Mesenchymal stem cell (in vitro differentiated cells and primary cell): ENCODE data around the gene SSH2.

Experiments used
- DNase-seq: peaks from one replicate; pipeline ENCODE4 v3.0.0-alpha.2; 2013
- H2AFZ ChIP-seq: one replicate; pipeline ENCODE4 v1.6.1; 2013; ENCODE audit warnings: low read depth, mild to moderate bottlenecking, control low read depth, inconsistent platforms, low read length, moderate library complexity
- H2AK5ac ChIP-seq: 2 replicates; pipeline ENCODE4 v1.6.1; 2013; ENCODE audit warnings: low read length, moderate library complexity, mild to moderate bottlenecking, inconsistent platforms; ENCODE audit not compliant: severe bottlenecking
- H2BK120ac ChIP-seq: one replicate; pipeline ENCODE4 v1.6.1; 2013; ENCODE audit warnings: low read depth, mild to moderate bottlenecking, inconsistent platforms, low read length, moderate library complexity
- H2BK12ac ChIP-seq, 2 experiments: one replicate each; pipeline ENCODE4 v1.6.1; 2013; ENCODE audit warnings: inconsistent platforms in 2 of 2, low read length in 2 of 2, mild to moderate bottlenecking in 2 of 2, moderate library complexity in 2 of 2, control low read depth in 1 of 2
- H2BK15ac ChIP-seq: one replicate; pipeline ENCODE4 v1.6.1; 2013; ENCODE audit warnings: mild to moderate bottlenecking, low read depth, inconsistent platforms; ENCODE audit not compliant: poor library complexity, severe bottlenecking
- H2BK5ac ChIP-seq: 2 replicates; pipeline ENCODE4 v1.6.1; 2013; ENCODE audit warnings: low read depth, mild to moderate bottlenecking, low read length, control low read depth, inconsistent platforms; ENCODE audit not compliant: poor library complexity, severe bottlenecking
- H3K14ac ChIP-seq, 2 experiments: one replicate each; pipeline ENCODE4 v1.6.1; 2013; ENCODE audit warnings: inconsistent platforms in 2 of 2, low read length in 2 of 2, control low read depth in 1 of 2, mild to moderate bottlenecking in 1 of 2, moderate library complexity in 1 of 2
- H3K18ac ChIP-seq, 2 experiments: one replicate each; pipeline ENCODE4 v1.6.1; 2013; ENCODE audit warnings: inconsistent platforms in 2 of 2, low read length in 2 of 2, control low read depth in 1 of 2, low read depth in 1 of 2, mild to moderate bottlenecking in 1 of 2
- H3K23ac ChIP-seq, 2 experiments: one replicate each; pipeline ENCODE4 v1.6.1; 2013; ENCODE audit warnings: inconsistent platforms in 2 of 2, low read length in 2 of 2, mild to moderate bottlenecking in 2 of 2, moderate library complexity in 2 of 2, control low read depth in 1 of 2
- H3K27ac ChIP-seq: 2 replicates; pipeline ENCODE4 v1.5.1; 2013; ENCODE audit warnings: mild to moderate bottlenecking, moderate library complexity, low read length, control low read depth, inconsistent platforms; ENCODE audit not compliant: poor library complexity, severe bottlenecking
- H3K27me3 ChIP-seq, 2 experiments: 2 replicates each; pipeline versions ENCODE4 v1.6.1 to v1.7.0; 2013; ENCODE audit warnings: low read length in 2 of 2, mild to moderate bottlenecking in 2 of 2, moderate library complexity in 2 of 2, control low read depth in 1 of 2, inconsistent platforms in 1 of 2; ENCODE audit not compliant: control insufficient read depth in 1 of 2, insufficient read depth in 1 of 2
- H3K36me3 ChIP-seq, 2 experiments: 2 replicates each; pipeline versions ENCODE4 v1.6.1 to v1.7.0; 2013; ENCODE audit warnings: low read length in 2 of 2, control low read depth in 1 of 2, inconsistent platforms in 1 of 2, low read depth in 1 of 2, mild to moderate bottlenecking in 1 of 2; ENCODE audit not compliant: insufficient read depth in 2 of 2, control insufficient read depth in 1 of 2
- H3K4ac ChIP-seq, 2 experiments: one replicate each; pipeline ENCODE4 v1.6.1; 2013; ENCODE audit warnings: inconsistent platforms in 2 of 2, low read length in 2 of 2, mild to moderate bottlenecking in 2 of 2, moderate library complexity in 2 of 2, control low read depth in 1 of 2, low read depth in 1 of 2
- H3K4me1 ChIP-seq: 2 replicates; pipeline ENCODE4 v1.6.1; 2013; ENCODE audit warnings: low read depth, low read length, control low read depth; ENCODE audit not compliant: control insufficient read depth, insufficient read depth
- H3K4me2 ChIP-seq: 2 replicates; pipeline ENCODE4 v1.6.1; 2013; ENCODE audit warnings: low read length, mild to moderate bottlenecking, inconsistent platforms; ENCODE audit not compliant: poor library complexity, severe bottlenecking
- H3K4me3 ChIP-seq, 2 experiments: 2 replicates each; pipeline versions ENCODE4 v1.5.1 to v1.7.0; 2013; ENCODE audit warnings: low read length in 2 of 2, mild to moderate bottlenecking in 2 of 2, control low read depth in 1 of 2, low read depth in 1 of 2; ENCODE audit not compliant: insufficient read depth in 1 of 2
- H3K79me1 ChIP-seq: replicated peaks from 2 replicates; pipeline ENCODE4 v1.6.1; 2013; ENCODE audit warnings: mild to moderate bottlenecking, control low read depth, low read length, inconsistent platforms; ENCODE audit not compliant: poor library complexity, severe bottlenecking
- H3K9ac ChIP-seq: 2 replicates; pipeline ENCODE4 v1.7.0; 2013; ENCODE audit warnings: mild to moderate bottlenecking, low read length, moderate library complexity
- H3K9me3 ChIP-seq: 2 replicates; pipeline ENCODE4 v1.7.0; 2013; ENCODE audit warnings: mild to moderate bottlenecking, low read length; ENCODE audit not compliant: control insufficient read depth
- H4K8ac ChIP-seq: one replicate; pipeline ENCODE4 v1.6.1; 2013; ENCODE audit warnings: inconsistent platforms, mild to moderate bottlenecking, low read length, moderate library complexity
- H4K91ac ChIP-seq: one replicate; pipeline ENCODE4 v1.6.1; 2013; ENCODE audit warnings: mild to moderate bottlenecking, low read length, inconsistent platforms
- WGBS: methylation state at CpG from one replicate; pipeline ENCODE4 v1.1.7; 2013; ENCODE audit warnings: mixed read lengths; 5-methylcytosine and 5-hydroxymethylcytosine counted together

SSH2 gene

GRCh38 chr17:29718446-29719039, 211.5 kb downstream of the SSH2 start:
- WGBS = 100% methylated on average over 5 of the region's 8 CpGs
- H2BK15ac ChIP-seq = no peak overlapping the region
- H3K79me1 ChIP-seq = peaks cover 10% of the 10 kb centered on the region
- H2AFZ ChIP-seq = no peak overlapping the region
- H4K8ac ChIP-seq = no peak overlapping the region
- H3K9ac ChIP-seq = no peak overlapping the region
- no peaks in the 10 kb centered on the region for H3K36me3 ChIP-seq
- no peak overlapping the region for H3K4me2 ChIP-seq
- H4K91ac ChIP-seq = no peak overlapping the region
- no peak overlapping the region for H2BK12ac ChIP-seq
- no peak overlapping the region for H3K4ac ChIP-seq
- H3K4me1 ChIP-seq = peaks cover 1% of the 10 kb centered on the region
- no peaks in the 10 kb centered on the region for H3K27me3 ChIP-seq
- no peak overlapping the region for H3K23ac ChIP-seq
- H2BK120ac ChIP-seq = no peak overlapping the region
- H2BK5ac ChIP-seq = no peak overlapping the region
- H3K4me3 ChIP-seq = no peak overlapping the region
- H3K27ac ChIP-seq = no peak overlapping the region
- peak overlapping the region; percentile 27 for H2AK5ac ChIP-seq
- DNase-seq = no peak
- H3K14ac ChIP-seq = no peak overlapping the region
- H3K9me3 ChIP-seq = no peaks in the 10 kb centered on the region
- no peak overlapping the region for H3K18ac ChIP-seq

GRCh38 chr17:29717817-29718216, 212.2 kb downstream of the SSH2 start:
- Histone ChIP-seq H3K9me3 (no peaks in the 10 kb centered on the region), H3K79me1 (peaks cover 12% of the 10 kb centered on the region), H2BK5ac (no peak overlapping the region), H3K27ac (no peak overlapping the region), H2AK5ac (no peak overlapping the region), H2BK120ac (no peak overlapping the region), H3K4ac (no peak overlapping the region), H3K18ac (no peak overlapping the region), H3K4me3 (no peak overlapping the region), H3K9ac (no peak overlapping the region), H3K4me2 (no peak overlapping the region), H2BK15ac (no peak overlapping the region), H4K91ac (no peak overlapping the region), H2AFZ (no peak overlapping the region), H3K4me1 (peaks cover 1% of the 10 kb centered on the region), H3K36me3 (no peaks in the 10 kb centered on the region), H3K23ac (no peak overlapping the region), H2BK12ac (no peak overlapping the region), H3K14ac (no peak overlapping the region), H3K27me3 (no peaks in the 10 kb centered on the region), H4K8ac (no peak overlapping the region)
- no peak for DNase-seq

- Histone ChIP-seq H3K4me3 (no peak overlapping the region), H3K36me3 (no peaks in the 10 kb centered on the region), H2BK15ac (no peak overlapping the region), H3K4ac (no peak overlapping the region), H2BK120ac (no peak overlapping the region), H2BK12ac (no peak overlapping the region), H4K8ac (no peak overlapping the region), H3K14ac (no peak overlapping the region), H4K91ac (no peak overlapping the region), H3K9me3 (no peaks in the 10 kb centered on the region), H3K18ac (no peak overlapping the region), H3K4me1 (peaks cover 1% of the 10 kb centered on the region), H3K27me3 (no peaks in the 10 kb centered on the region), H2AFZ (no peak overlapping the region), H2BK5ac (no peak overlapping the region), H3K27ac (no peak overlapping the region), H3K79me1 (peaks cover 13% of the 10 kb centered on the region), H3K9ac (no peak overlapping the region), H2AK5ac (no peak overlapping the region), H3K4me2 (no peak overlapping the region), H3K23ac (no peak overlapping the region)
- 100% methylated on average over 1 of the region's 4 CpGs for WGBS
- DNase-seq = no peak
Observed at GRCh38 chr17:29716566-29716965, 213.5 kb downstream of the SSH2 start.

- H2AK5ac ChIP-seq = no peak overlapping the region
- H4K8ac ChIP-seq = no peak overlapping the region
- H3K9me3 ChIP-seq = no peaks in the 10 kb centered on the region
- H2BK12ac ChIP-seq = no peak overlapping the region
- no peak overlapping the region for H3K9ac ChIP-seq
- no peak overlapping the region for H2AFZ ChIP-seq
- H3K18ac ChIP-seq = no peak overlapping the region
- H2BK15ac ChIP-seq = no peak overlapping the region
- WGBS = 64% methylated on average over 2 of the region's 2 CpGs
- H3K23ac ChIP-seq = no peak overlapping the region
- H2BK120ac ChIP-seq = no peak overlapping the region
- H3K4ac ChIP-seq = no peak overlapping the region
- H3K79me1 ChIP-seq = peaks cover 12% of the 10 kb centered on the region
- no peaks in the 10 kb centered on the region for H3K36me3 ChIP-seq
- DNase-seq = no peak
- H2BK5ac ChIP-seq = no peak overlapping the region
- H3K27ac ChIP-seq = no peak overlapping the region
- no peak overlapping the region for H3K4me2 ChIP-seq
- peaks cover 1% of the 10 kb centered on the region for H3K4me1 ChIP-seq
- no peak overlapping the region for H4K91ac ChIP-seq
- no peak overlapping the region for H3K4me3 ChIP-seq
- no peak overlapping the region for H3K14ac ChIP-seq
- H3K27me3 ChIP-seq = no peaks in the 10 kb centered on the region
Observed at GRCh38 chr17:29715680-29716079, 214.3 kb downstream of the SSH2 start.
